HepG2 (cell line): ENCODE data around the gene LTA.
A peak's percentile ranks its signal among the peaks of the same experiment; 100 is the strongest.

ENCODE experiments used
- DPF2 ChIP-seq: sonication (generic); formaldehyde crosslinking; IDR thresholded peaks from 2 replicates; pipeline ENCODE4 v1.4.0; 2020; ENCODE audit warnings: mild to moderate bottlenecking, low read depth, missing genetic modification reagents, borderline replicate concordance
- KDM4B ChIP-seq: sonication (generic); formaldehyde crosslinking; IDR thresholded peaks from 2 replicates; pipeline ENCODE4 v1.4.0; 2020; ENCODE audit warnings: missing genetic modification reagents
- RXRA ChIP-seq: sonication (generic); formaldehyde crosslinking; IDR thresholded peaks from 2 replicates; pipeline ENCODE4 v1.5.1; 2020; ENCODE audit warnings: missing genetic modification reagents
- ZNF891 ChIP-seq: sonication (generic); formaldehyde crosslinking; IDR thresholded peaks from 2 replicates; pipeline ENCODE4 v1.5.0; 2020; ENCODE audit warnings: mild to moderate bottlenecking, missing genetic modification reagents
- TF ChIP-seq, protein P1 (sequence below): sonication (generic); formaldehyde crosslinking; IDR thresholded peaks from 2 replicates; pipeline ENCODE4 v1.5.0; 2020; ENCODE audit warnings: mild to moderate bottlenecking, missing genetic modification reagents, moderate library complexity

- TF ChIP-seq ZNF891 (CRISPR knock-in tag) (no peak), KDM4B (CRISPR knock-in tag) (no peak), RXRA (no peak; the same call in 1 of the 2 replicates), DPF2 (CRISPR knock-in tag) (no peak)
- TF ChIP-seq, protein P1, sequence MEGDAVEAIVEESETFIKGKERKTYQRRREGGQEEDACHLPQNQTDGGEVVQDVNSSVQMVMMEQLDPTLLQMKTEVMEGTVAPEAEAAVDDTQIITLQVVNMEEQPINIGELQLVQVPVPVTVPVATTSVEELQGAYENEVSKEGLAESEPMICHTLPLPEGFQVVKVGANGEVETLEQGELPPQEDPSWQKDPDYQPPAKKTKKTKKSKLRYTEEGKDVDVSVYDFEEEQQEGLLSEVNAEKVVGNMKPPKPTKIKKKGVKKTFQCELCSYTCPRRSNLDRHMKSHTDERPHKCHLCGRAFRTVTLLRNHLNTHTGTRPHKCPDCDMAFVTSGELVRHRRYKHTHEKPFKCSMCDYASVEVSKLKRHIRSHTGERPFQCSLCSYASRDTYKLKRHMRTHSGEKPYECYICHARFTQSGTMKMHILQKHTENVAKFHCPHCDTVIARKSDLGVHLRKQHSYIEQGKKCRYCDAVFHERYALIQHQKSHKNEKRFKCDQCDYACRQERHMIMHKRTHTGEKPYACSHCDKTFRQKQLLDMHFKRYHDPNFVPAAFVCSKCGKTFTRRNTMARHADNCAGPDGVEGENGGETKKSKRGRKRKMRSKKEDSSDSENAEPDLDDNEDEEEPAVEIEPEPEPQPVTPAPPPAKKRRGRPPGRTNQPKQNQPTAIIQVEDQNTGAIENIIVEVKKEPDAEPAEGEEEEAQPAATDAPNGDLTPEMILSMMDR = peak; percentile 11; the same call in 1 of the 2 replicates
These were observed 24.2 kb upstream of the LTA start for GRCh38 chr6:31547727-31548543.
